ENCODE results near the gene CD22.
"Not testable (repeated sequence)": the region's sequence is repeated elsewhere in the genome, so short reads cannot be mapped to it uniquely, and the experiment has no call there.

The CD22 gene

GRCh38 chr19:35357867-35358573 is 29.0 kb downstream of the CD22 start, which contains the start of gene FFAR3:
TSS of gene FFAR3 (plus strand) at chr19:35358460. CDS start at chr19:35358891, 431 bp downstream.
- no peaks in the 10 kb centered on the region for H4K20me1 ChIP-seq (ENCODE audit: low read depth, low read length)
- H3K27me3 ChIP-seq (ENCODE audit: low read length): no peaks in the 10 kb centered on the region
- no peak within 1 kb of the TSS for H3K4me3 ChIP-seq (ENCODE audit: insufficient read depth, low read length, poor library complexity, severe bottlenecking)
- no peak for TF ChIP-seq EZH2phosphoT487 (conservative IDR thresholded peaks at IDR 0.05; ENCODE audit: low read length)
- TF ChIP-seq CTCF (IDR thresholded peaks at IDR 0.05; ENCODE audit: insufficient read depth, low read length, poor library complexity, severe bottlenecking): no peak
- no peak within 1 kb of the TSS for H3K9ac ChIP-seq (ENCODE audit: low read length)
- H2AFZ ChIP-seq (ENCODE audit: low read depth, low read length, severe bottlenecking): no peak within 1 kb of the TSS
- H3K9me2 ChIP-seq (replicated peaks; ENCODE audit: insufficient read depth, low read length): no peaks in the 10 kb centered on the region
- no peaks in the 10 kb centered on the region for H3K79me2 ChIP-seq (ENCODE audit: insufficient read depth, low read length)
- no peaks in the 10 kb centered on the region for H3F3A ChIP-seq (ENCODE audit: insufficient read depth)
- no peak within 1 kb of the TSS for H3K4me2 ChIP-seq (ENCODE audit: low read depth, low read length, poor library complexity, severe bottlenecking)
- no peaks in the 10 kb centered on the region for H3K9me3 ChIP-seq (ENCODE audit: insufficient read depth, low read length)
- H3K27ac ChIP-seq (ENCODE audit: low read depth, low read length): no peak within 1 kb of the TSS
- no peaks in the 10 kb centered on the region for H3K36me3 ChIP-seq (ENCODE audit: low read length)

GRCh38 chr19:35358834-35359233 is 29.8 kb downstream of the CD22 start:
- H2AFZ ChIP-seq (ENCODE audit: low read depth, low read length, severe bottlenecking); H3K36me3 ChIP-seq (ENCODE audit: low read length); H3K27me3 ChIP-seq (ENCODE audit: low read length); H3K4me3 ChIP-seq (ENCODE audit: insufficient read depth, low read length, poor library complexity, severe bottlenecking); H3K79me2 ChIP-seq (ENCODE audit: insufficient read depth, low read length); H3K27ac ChIP-seq (ENCODE audit: low read depth, low read length); H3F3A ChIP-seq (ENCODE audit: insufficient read depth); H3K9me2 ChIP-seq (replicated peaks; ENCODE audit: insufficient read depth, low read length); H4K20me1 ChIP-seq (ENCODE audit: low read depth, low read length); H3K4me2 ChIP-seq (ENCODE audit: low read depth, low read length, poor library complexity, severe bottlenecking); H3K9me3 ChIP-seq (ENCODE audit: insufficient read depth, low read length); H3K9ac ChIP-seq (ENCODE audit: low read length): not testable (repeated sequence)

GRCh38 chr19:35359395-35359794 is 30.4 kb downstream of the CD22 start:
- H3K9me2 ChIP-seq (replicated peaks; ENCODE audit: insufficient read depth, low read length); H3K79me2 ChIP-seq (ENCODE audit: insufficient read depth, low read length); H3F3A ChIP-seq (ENCODE audit: insufficient read depth); H3K9me3 ChIP-seq (ENCODE audit: insufficient read depth, low read length); H3K4me2 ChIP-seq (ENCODE audit: low read depth, low read length, poor library complexity, severe bottlenecking); H3K4me3 ChIP-seq (ENCODE audit: insufficient read depth, low read length, poor library complexity, severe bottlenecking); H3K27me3 ChIP-seq (ENCODE audit: low read length); H4K20me1 ChIP-seq (ENCODE audit: low read depth, low read length); H2AFZ ChIP-seq (ENCODE audit: low read depth, low read length, severe bottlenecking); H3K9ac ChIP-seq (ENCODE audit: low read length); H3K36me3 ChIP-seq (ENCODE audit: low read length); H3K27ac ChIP-seq (ENCODE audit: low read depth, low read length): not testable (repeated sequence)

DNA sequence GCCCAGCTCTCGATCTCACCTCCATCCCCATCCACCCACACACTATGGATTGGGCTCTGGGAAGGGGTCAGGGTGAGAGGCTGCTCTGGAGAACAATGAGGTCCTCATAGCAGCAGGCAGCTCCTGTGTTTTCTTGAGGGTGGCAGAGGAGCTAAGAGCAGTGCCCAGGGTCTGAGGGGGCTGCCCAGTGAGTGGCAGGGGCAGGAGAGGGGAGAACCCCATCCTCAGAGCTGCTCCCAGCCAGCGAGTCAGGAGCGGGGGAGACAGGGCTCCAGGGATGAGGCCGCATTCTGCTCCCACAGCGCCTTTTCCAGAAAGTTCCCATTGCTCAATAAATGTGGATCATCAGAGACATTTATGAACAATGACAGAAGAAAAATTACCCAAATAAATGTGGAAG is 31.1 kb downstream of the CD22 start:
- not testable (repeated sequence) for H2AFZ ChIP-seq (ENCODE audit: low read depth, low read length, severe bottlenecking); H3K27ac ChIP-seq (ENCODE audit: low read depth, low read length); H3K4me3 ChIP-seq (ENCODE audit: insufficient read depth, low read length, poor library complexity, severe bottlenecking); H3K9me3 ChIP-seq (ENCODE audit: insufficient read depth, low read length); H4K20me1 ChIP-seq (ENCODE audit: low read depth, low read length); H3K27me3 ChIP-seq (ENCODE audit: low read length); H3F3A ChIP-seq (ENCODE audit: insufficient read depth); H3K9ac ChIP-seq (ENCODE audit: low read length); H3K4me2 ChIP-seq (ENCODE audit: low read depth, low read length, poor library complexity, severe bottlenecking); H3K36me3 ChIP-seq (ENCODE audit: low read length); H3K9me2 ChIP-seq (replicated peaks; ENCODE audit: insufficient read depth, low read length); H3K79me2 ChIP-seq (ENCODE audit: insufficient read depth, low read length)

GRCh38 chr19:35360880-35361420 is 32.0 kb downstream of the CD22 start:
- H3K4me3 ChIP-seq (ENCODE audit: insufficient read depth, low read length, poor library complexity, severe bottlenecking): no peak overlapping the region
- H3K9ac ChIP-seq (ENCODE audit: low read length): no peak overlapping the region
- H2AFZ ChIP-seq (ENCODE audit: low read depth, low read length, severe bottlenecking): no peak overlapping the region
- H4K20me1 ChIP-seq (ENCODE audit: low read depth, low read length): no peaks in the 10 kb centered on the region
- no peaks in the 10 kb centered on the region for H3K36me3 ChIP-seq (ENCODE audit: low read length)
- no peaks in the 10 kb centered on the region for H3K27me3 ChIP-seq (ENCODE audit: low read length)
- H3K27ac ChIP-seq (ENCODE audit: low read depth, low read length): no peak overlapping the region
- no peaks in the 10 kb centered on the region for H3K79me2 ChIP-seq (ENCODE audit: insufficient read depth, low read length)
- H3F3A ChIP-seq (ENCODE audit: insufficient read depth): no peaks in the 10 kb centered on the region
- H3K4me2 ChIP-seq (ENCODE audit: low read depth, low read length, poor library complexity, severe bottlenecking): no peak overlapping the region
- no peaks in the 10 kb centered on the region for H3K9me3 ChIP-seq (ENCODE audit: insufficient read depth, low read length)
- no peak for TF ChIP-seq EZH2phosphoT487 (conservative IDR thresholded peaks at IDR 0.05; ENCODE audit: low read length)
- TF ChIP-seq CTCF (IDR thresholded peaks at IDR 0.05; ENCODE audit: insufficient read depth, low read length, poor library complexity, severe bottlenecking): no peak
- no peaks in the 10 kb centered on the region for H3K9me2 ChIP-seq (replicated peaks; ENCODE audit: insufficient read depth, low read length)

Data from SU-DHL-6 (cell line).